Activated gamma-delta T cell (primary cell): Measurements from ENCODE around the gene CALCOCO1.

Source experiments
- DNase-seq: peaks from one replicate; lab custom pipeline; 2025; lab: John Stamatoyannopoulos, UW

The CALCOCO1 gene

GRCh38 chr12:53664936-53665335 is 62.3 kb downstream of the CALCOCO1 start:
- DNase-seq: no peak

DNA sequence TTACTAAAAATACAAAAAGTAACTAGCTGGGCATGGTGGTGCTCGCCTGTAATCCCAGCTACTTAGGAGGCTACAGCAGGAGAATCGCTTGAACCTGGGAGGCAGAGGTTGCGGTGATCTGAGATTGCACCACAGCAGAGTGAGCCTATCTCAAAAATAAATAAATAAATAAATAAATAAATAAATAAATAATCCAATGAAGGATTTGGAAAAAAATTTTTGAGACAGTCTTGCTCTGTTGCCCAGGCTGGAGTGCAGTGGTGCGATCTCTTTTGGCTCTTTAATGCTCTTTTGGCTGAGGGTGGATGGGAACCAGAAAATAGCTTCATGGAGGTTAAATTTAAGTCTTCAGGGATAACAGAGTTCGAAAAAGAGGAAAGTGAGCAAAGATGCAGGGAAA is 63.1 kb downstream of the CALCOCO1 start:
- DNase-seq: no peak

DNA sequence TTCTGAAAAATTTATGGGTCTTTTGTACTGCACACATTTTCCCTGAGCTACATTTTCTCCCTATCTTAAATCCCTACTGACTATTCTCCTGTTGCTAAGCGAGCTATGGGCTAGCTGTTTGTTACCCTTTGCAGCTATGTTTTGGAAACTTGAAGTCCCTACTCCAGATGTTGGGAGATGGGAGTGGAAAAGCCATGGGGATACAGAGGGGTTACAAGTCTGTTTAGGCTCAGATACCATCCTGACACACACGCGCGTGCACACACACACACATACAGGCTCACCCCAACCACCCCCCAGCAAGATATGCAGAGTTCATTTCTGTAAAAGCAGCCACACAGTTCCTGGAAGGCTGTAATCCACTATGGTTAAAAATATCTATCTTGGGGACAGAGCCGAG is 67.2 kb downstream of the CALCOCO1 start:
- no peak for DNase-seq

DNA sequence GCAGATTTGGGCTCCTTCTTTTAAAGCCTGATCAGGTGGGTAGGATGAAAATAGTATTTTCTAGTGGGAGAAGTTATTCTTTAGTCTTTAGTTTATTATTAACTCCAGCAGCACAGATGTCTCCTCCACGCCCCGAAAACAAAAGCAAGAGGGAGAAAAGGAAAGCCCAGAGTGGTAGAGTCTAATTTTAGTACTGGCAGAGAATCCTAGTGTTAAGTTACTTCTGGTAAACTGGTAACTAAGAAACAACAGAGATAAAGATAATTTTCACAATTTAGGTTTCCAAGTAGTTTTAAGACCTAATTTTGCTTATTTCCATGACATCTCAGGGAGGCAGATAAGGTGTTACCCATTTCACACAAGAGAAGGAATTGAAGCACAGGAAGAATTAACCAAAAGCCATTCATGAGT is 67.7 kb downstream of the CALCOCO1 start:
- no peak for DNase-seq

- no peak for DNase-seq
Observed at GRCh38 chr12:53659011-53659551, 68.2 kb downstream of the CALCOCO1 start.
